Measurements from ENCODE around the gene CKS1B. TPM values are rescaled to one million over a fixed set of nuclear protein-coding genes. Genes with fewer than 3 reads are reported as not detected.

CKS1B gene
- total RNA-seq, 5 donors from 2014 or later (not counting 1 experiment from before 2014, with no cell fraction given), result 7.9 to 11.8 (median 10.3) TPM

DNA sequence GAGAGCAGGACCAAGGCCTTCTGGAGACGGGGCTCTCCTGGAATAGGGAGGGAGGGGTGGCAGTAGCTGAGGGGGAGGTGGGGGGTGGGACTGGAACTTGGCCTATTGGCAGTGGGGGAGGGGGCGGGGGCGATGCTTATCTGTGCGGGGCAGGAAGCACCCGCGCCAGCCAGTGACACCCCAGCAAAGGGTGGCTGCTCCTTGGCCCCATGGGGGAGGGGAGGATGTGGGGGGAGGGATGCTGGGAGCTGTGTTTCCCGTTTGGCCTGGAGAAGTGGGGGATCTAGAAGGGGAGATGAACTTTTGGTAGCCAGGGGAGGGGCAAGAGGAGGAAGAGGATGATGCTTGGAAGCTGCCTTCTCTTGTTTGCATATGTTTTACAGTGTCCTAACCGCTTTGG, 39.2 kb downstream of the CKS1B start:
- Histone ChIP-seq H3K4me1 (ENCODE audit: control insufficient read depth in 1 of 2, extremely low read depth in 1 of 2, insufficient read depth in 2 of 2, low read length in 2 of 2) (peaks cover 47 to 95% of the 10 kb centered on the region in 2 experiments), H3K4me3 (ENCODE audit: control insufficient read depth in 1 of 2, extremely low read depth in 1 of 2, low read length in 1 of 2) (peak overlapping the region in 1 of 2 donors; percentile 69), H3K36me3 (ENCODE audit: control insufficient read depth in 2 of 2, extremely low read depth in 1 of 2, insufficient read depth in 1 of 2, low read length in 1 of 2) (peaks cover 4 to 25% of the 10 kb centered on the region in 2 donors), H3K9me3 (no peaks in the 10 kb centered on the region), H3K27me3 (replicated peaks in 1 of 2; ENCODE audit: control insufficient read depth in 2 of 2, extremely low read depth in 1 of 2, insufficient read depth in 2 of 2, low read length in 1 of 2) (no peaks in the 10 kb centered on the region), H3K27ac (ENCODE audit: low read length) (peak overlapping the region; percentile 80)
- POLR2A ChIA-PET, result interaction anchor here in 1 of 2 donors (0.6 kb wide), 2 partner anchors 53 to 57 kb away, joined by 3 read pairs; no protein-coding TSS in a partner anchor
- H3K27me3 Mint-ChIP-seq, result no peaks in the 10 kb centered on the region
- H3K9me3 Mint-ChIP-seq, result no peaks in the 10 kb centered on the region
- DNase-seq (peak in 17 of 35 experiments; percentile 21 to 57 (median 43)), ATAC-seq (replicated peaks in 1 of 4) (peak; percentile 17 to 25 (median 22))
- CTCF ChIA-PET, result interaction anchor here in 1 of 2 donors (0.7 kb wide), 1 partner anchor 342 kb away, joined by 6 read pairs; no protein-coding TSS in a partner anchor
- H3K27ac Mint-ChIP-seq, result peak overlapping the region; percentile 91 to 95
- peaks cover 3% of the 10 kb centered on the region for H3K36me3 Mint-ChIP-seq
- H3K4me3 Mint-ChIP-seq, result peak overlapping the region; percentile 49 to 89 (median 72)
- 7% methylated on average over 5 of the region's 8 CpGs for WGBS (ENCODE audit: insufficient coverage)
- H3K4me1 Mint-ChIP-seq, result peaks cover 70 to 85% (median 79%) of the 10 kb centered on the region in 3 donors

DNA sequence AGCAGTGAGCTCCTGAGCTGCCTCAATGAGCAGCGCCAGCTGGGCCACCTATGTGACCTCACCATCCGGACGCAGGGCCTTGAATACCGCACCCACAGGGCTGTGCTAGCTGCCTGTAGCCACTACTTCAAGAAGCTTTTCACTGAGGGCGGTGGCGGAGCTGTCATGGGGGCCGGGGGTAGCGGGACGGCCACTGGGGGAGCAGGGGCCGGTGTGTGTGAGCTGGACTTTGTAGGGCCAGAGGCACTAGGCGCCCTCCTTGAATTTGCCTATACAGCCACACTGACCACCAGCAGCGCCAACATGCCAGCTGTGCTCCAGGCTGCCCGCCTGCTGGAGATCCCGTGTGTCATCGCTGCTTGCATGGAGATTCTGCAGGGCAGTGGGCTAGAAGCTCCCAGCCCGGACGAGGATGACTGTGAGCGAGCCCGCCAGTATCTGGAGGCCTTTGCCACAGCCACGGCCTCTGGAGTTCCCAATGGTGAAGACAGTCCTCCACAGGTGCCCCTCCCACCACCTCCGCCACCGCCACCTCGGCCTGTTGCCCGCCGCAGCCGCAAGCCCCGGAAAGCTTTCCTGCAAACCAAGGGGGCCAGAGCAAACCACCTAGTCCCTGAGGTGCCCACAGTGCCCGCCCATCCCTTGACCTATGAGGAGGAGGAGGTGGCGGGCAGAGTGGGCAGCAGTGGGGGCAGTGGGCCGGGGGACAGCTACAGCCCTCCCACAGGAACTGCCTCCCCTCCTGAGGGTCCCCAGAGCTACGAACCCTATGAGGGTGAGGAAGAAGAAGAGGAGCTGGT, 40.4 kb downstream of the CKS1B start:
- H3K4me1 ChIP-seq (ENCODE audit: control insufficient read depth in 1 of 2, extremely low read depth in 1 of 2, insufficient read depth in 2 of 2, low read length in 2 of 2), result peaks cover 51 to 83% of the 10 kb centered on the region in 2 experiments
- CTCF ChIA-PET, result interaction anchor here (0.5 to 3.0 kb wide), 4 partner anchors 15 to 261 kb away, joined by 4 to 15 read pairs (median 6); partner anchors contain the start of gene FLAD1 (in 1 of the 2)
- H3K9me3 Mint-ChIP-seq, result no peaks in the 10 kb centered on the region
- peak overlapping the region in 1 of 3 donors; percentile 89 for H3K4me3 Mint-ChIP-seq
- H3K27ac ChIP-seq (ENCODE audit: low read length), result peak overlapping the region; percentile 67
- no peaks in the 10 kb centered on the region for H3K9me3 ChIP-seq
- peaks cover 3% of the 10 kb centered on the region for H3K36me3 Mint-ChIP-seq
- DNase-seq (no peak), ATAC-seq (replicated peaks in 1 of 4) (no peak)
- peak overlapping the region; percentile 95 to 96 for H3K27ac Mint-ChIP-seq
- peaks cover 72 to 87% (median 79%) of the 10 kb centered on the region in 3 donors for H3K4me1 Mint-ChIP-seq
- no peaks in the 10 kb centered on the region for H3K27me3 ChIP-seq (replicated peaks in 1 of 2; ENCODE audit: control insufficient read depth in 2 of 2, extremely low read depth in 1 of 2, insufficient read depth in 2 of 2, low read length in 1 of 2)
- no peak overlapping the region for H3K4me3 ChIP-seq (ENCODE audit: control insufficient read depth in 1 of 2, extremely low read depth in 1 of 2, low read length in 1 of 2)
- WGBS (ENCODE audit: insufficient coverage), result 96% methylated on average over 18 of the region's 31 CpGs
- H3K36me3 ChIP-seq (ENCODE audit: control insufficient read depth in 2 of 2, extremely low read depth in 1 of 2, insufficient read depth in 1 of 2, low read length in 1 of 2), result peaks cover 4 to 25% of the 10 kb centered on the region in 2 donors
- H3K27me3 Mint-ChIP-seq, result no peaks in the 10 kb centered on the region
- POLR2A ChIA-PET, result interaction anchor here in 1 of 2 donors (1.1 kb wide), 1 partner anchor 59 kb away, joined by 5 read pairs; the partner anchor contains the start of gene PBXIP1

DNA sequence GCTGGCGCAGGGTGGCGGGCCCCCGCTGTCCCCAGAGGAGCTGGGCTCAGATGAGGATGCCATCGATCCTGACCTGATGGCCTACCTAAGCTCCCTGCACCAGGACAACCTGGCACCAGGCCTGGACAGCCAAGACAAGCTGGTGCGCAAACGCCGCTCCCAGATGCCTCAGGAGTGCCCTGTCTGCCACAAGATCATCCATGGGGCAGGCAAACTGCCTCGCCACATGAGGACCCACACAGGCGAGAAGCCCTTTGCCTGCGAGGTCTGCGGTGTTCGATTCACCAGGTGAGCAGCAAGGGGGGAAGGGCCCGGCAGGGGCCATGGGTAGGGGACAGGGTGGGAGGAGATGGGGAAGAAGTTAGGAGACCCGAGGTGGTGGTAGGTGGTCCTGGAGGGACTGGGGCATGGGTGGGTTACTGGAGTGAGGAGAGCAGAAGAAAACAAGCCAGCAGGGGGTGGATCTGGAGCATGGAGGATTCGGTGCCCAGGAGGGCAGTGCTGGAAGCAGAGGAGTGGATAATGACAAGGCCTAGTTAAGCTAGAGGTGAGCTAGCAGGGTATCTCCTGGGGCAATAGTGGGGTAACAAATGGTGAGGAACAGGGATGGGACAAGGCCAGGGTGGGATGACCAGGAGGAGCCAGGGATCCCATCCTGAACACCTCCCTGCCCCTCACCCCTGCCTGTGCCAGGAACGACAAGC, 41.2 kb downstream of the CKS1B start:
- ChIA-PET POLR2A (interaction anchor here (0.6 to 1.1 kb wide), 3 partner anchors 34 to 60 kb away, joined by 3 to 5 read pairs (median 3); partner anchors contain the start of gene PBXIP1 (in 1 of the 2)), CTCF (interaction anchor here (0.6 to 3.5 kb wide), 12 partner anchors 9 to 456 kb away, joined by 3 to 23 read pairs (median 4); partner anchors contain the start of genes CKS1B (in 1 of the 2), FLAD1 (in 1 of the 2) and PBXIP1 (in 1 of the 2))
- H3K27ac Mint-ChIP-seq, result peak overlapping the region; percentile 95 to 96
- 75% methylated on average over 15 of the region's 16 CpGs for WGBS (ENCODE audit: insufficient coverage)
- H3K9me3 Mint-ChIP-seq, result no peaks in the 10 kb centered on the region
- H3K4me3 Mint-ChIP-seq, result peak overlapping the region; percentile 50 to 89 (median 55)
- Histone ChIP-seq H3K27me3 (replicated peaks in 1 of 2; ENCODE audit: control insufficient read depth in 2 of 2, extremely low read depth in 1 of 2, insufficient read depth in 2 of 2, low read length in 1 of 2) (no peaks in the 10 kb centered on the region), H3K9me3 (no peaks in the 10 kb centered on the region), H3K36me3 (ENCODE audit: control insufficient read depth in 2 of 2, extremely low read depth in 1 of 2, insufficient read depth in 1 of 2, low read length in 1 of 2) (peaks cover 4 to 25% of the 10 kb centered on the region in 2 donors), H3K4me1 (ENCODE audit: control insufficient read depth in 1 of 2, extremely low read depth in 1 of 2, insufficient read depth in 2 of 2, low read length in 2 of 2) (peaks cover 51 to 75% of the 10 kb centered on the region in 2 experiments), H3K4me3 (ENCODE audit: control insufficient read depth in 1 of 2, extremely low read depth in 1 of 2, low read length in 1 of 2) (no peak overlapping the region), H3K27ac (ENCODE audit: low read length) (peak overlapping the region; percentile 67)
- ATAC-seq (replicated peaks in 1 of 4) (peak in 1 of 4 experiments; percentile 1), DNase-seq (no peak)
- peaks cover 3% of the 10 kb centered on the region for H3K36me3 Mint-ChIP-seq
- no peaks in the 10 kb centered on the region for H3K27me3 Mint-ChIP-seq
- peaks cover 70 to 82% (median 73%) of the 10 kb centered on the region in 3 donors for H3K4me1 Mint-ChIP-seq

DNA sequence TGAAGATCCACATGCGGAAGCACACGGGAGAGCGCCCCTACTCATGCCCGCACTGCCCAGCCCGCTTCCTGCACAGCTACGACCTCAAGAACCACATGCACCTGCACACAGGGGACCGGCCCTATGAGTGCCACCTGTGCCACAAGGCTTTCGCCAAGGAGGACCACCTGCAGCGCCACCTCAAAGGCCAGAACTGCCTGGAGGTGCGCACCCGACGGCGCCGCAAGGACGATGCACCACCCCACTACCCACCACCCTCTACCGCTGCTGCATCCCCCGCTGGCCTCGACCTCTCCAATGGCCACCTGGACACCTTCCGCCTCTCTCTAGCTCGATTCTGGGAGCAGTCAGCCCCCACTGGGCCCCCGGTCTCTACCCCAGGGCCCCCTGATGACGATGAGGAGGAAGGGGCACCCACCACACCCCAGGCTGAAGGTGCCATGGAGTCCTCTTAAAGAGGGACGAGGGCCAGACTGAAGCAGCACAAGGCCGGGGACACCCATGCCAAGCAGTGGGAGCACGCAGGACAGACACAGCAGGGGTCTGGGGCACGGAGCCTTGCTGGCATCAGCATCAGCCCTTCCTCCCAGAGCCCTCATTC, 41.9 kb downstream of the CKS1B start:
- H3K4me3 ChIP-seq (ENCODE audit: control insufficient read depth in 1 of 2, extremely low read depth in 1 of 2, low read length in 1 of 2), result peak overlapping the region in 1 of 2 donors; percentile 38
- Mint-ChIP-seq H3K4me1 (peaks cover 68 to 76% (median 68%) of the 10 kb centered on the region in 3 donors), H3K27me3 (no peaks in the 10 kb centered on the region), H3K9me3 (no peaks in the 10 kb centered on the region), H3K36me3 (peaks cover 3% of the 10 kb centered on the region), H3K27ac (peak overlapping the region; percentile 95 to 96), H3K4me3 (peak overlapping the region; percentile 50 to 89 (median 55))
- ATAC-seq (replicated peaks in 1 of 4) (peak in 3 of 4 experiments; percentile 6 to 20 (median 19)), DNase-seq (peak in 3 of 35 experiments; percentile 18 to 55 (median 29))
- ChIA-PET POLR2A (interaction anchor here (0.6 to 1.1 kb wide), 3 partner anchors 35 to 61 kb away, joined by 3 to 5 read pairs (median 3); partner anchors contain the start of gene PBXIP1 (in 1 of the 2)), CTCF (interaction anchor here (0.6 to 3.5 kb wide), 15 partner anchors 8 to 457 kb away, joined by 3 to 23 read pairs (median 4); partner anchors contain the start of genes CKS1B (in 1 of the 2), FLAD1 (in 1 of the 2), PBXIP1 (in 1 of the 2) and PYGO2 (in 1 of the 2))
- peaks cover 47 to 69% of the 10 kb centered on the region in 2 experiments for H3K4me1 ChIP-seq (ENCODE audit: control insufficient read depth in 1 of 2, extremely low read depth in 1 of 2, insufficient read depth in 2 of 2, low read length in 2 of 2)
- WGBS (ENCODE audit: insufficient coverage), result 8% methylated on average over 15 of the region's 26 CpGs
- H3K27me3 ChIP-seq (replicated peaks in 1 of 2; ENCODE audit: control insufficient read depth in 2 of 2, extremely low read depth in 1 of 2, insufficient read depth in 2 of 2, low read length in 1 of 2), result no peaks in the 10 kb centered on the region
- peak overlapping the region; percentile 67 for H3K27ac ChIP-seq (ENCODE audit: low read length)
- H3K9me3 ChIP-seq, result no peaks in the 10 kb centered on the region
- H3K36me3 ChIP-seq (ENCODE audit: control insufficient read depth in 2 of 2, extremely low read depth in 1 of 2, insufficient read depth in 1 of 2, low read length in 1 of 2), result peaks cover 4 to 25% of the 10 kb centered on the region in 2 donors

DNA sequence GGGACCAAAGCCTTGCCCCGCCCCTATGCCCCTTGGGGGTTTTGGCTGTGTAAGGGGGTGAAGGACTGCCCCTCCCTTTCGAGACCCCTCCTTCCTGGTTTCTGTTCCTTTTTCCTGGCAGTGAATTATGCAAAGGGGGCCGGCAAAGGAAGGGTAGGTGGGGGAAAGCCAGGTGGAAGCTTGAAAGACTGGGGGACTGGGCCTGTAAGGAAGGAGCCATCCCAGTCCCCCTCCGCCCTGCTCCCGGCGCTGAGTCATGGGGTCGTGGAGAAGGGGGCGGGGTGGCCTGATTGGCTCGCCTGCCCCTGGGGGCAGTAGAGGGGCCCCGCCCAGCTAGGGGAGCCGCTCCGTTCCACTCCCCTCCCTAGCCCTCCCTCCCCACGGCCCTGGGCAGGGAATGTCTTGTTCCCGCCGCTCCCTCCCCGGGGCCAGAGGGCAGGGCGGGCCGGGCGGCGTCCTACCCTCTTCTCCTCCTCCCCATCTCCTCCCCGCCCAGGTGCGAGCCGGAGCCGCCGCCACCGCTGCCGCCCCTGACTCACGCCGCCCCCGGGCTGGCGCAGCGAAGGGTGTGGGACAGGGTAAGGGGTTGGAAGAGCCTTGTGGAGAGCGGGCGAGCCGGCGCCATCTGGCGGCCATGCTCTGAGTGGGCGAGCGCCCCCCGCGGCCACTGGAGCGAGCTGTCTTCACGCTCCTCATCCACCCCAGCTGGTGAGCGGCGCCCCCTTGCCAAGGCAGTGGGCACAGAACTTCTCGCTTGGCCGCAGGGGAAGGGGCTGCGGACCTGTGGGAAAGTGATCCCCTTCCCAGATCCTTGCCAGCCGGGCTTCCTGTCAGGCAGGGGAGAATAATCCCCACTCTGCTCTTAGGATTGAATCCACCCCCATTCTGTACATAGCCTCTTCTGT, 42.8 kb downstream of the CKS1B start:
- Mint-ChIP-seq H3K36me3 (peaks cover 3% of the 10 kb centered on the region), H3K27ac (peak overlapping the region; percentile 95 to 96), H3K27me3 (no peaks in the 10 kb centered on the region), H3K4me1 (peaks cover 63 to 72% (median 69%) of the 10 kb centered on the region in 3 donors), H3K9me3 (no peaks in the 10 kb centered on the region), H3K4me3 (peak overlapping the region; percentile 55 to 89 (median 55))
- ATAC-seq (replicated peaks in 1 of 4) (peak; percentile 84 to 93 (median 89)), DNase-seq (peak; percentile 72 to 95 (median 84))
- WGBS (ENCODE audit: insufficient coverage), result 0% methylated on average over 13 of the region's 49 CpGs
- Histone ChIP-seq H3K9me3 (no peaks in the 10 kb centered on the region), H3K27ac (ENCODE audit: low read length) (peak overlapping the region; percentile 67), H3K4me1 (ENCODE audit: control insufficient read depth in 1 of 2, extremely low read depth in 1 of 2, insufficient read depth in 2 of 2, low read length in 2 of 2) (peaks cover 42 to 59% of the 10 kb centered on the region in 2 experiments), H3K4me3 (ENCODE audit: control insufficient read depth in 1 of 2, extremely low read depth in 1 of 2, low read length in 1 of 2) (peak overlapping the region; percentile 33 to 38), H3K27me3 (replicated peaks in 1 of 2; ENCODE audit: control insufficient read depth in 2 of 2, extremely low read depth in 1 of 2, insufficient read depth in 2 of 2, low read length in 1 of 2) (no peaks in the 10 kb centered on the region), H3K36me3 (ENCODE audit: control insufficient read depth in 2 of 2, extremely low read depth in 1 of 2, insufficient read depth in 1 of 2, low read length in 1 of 2) (peaks cover 4 to 25% of the 10 kb centered on the region in 2 donors)
- ChIA-PET CTCF (interaction anchor here (0.6 to 3.5 kb wide), 26 partner anchors 9 to 459 kb away, joined by 3 to 23 read pairs (median 4); partner anchors contain the start of genes PMVK (in 2 of the 2), PYGO2 (in 2 of the 2), CKS1B (in 1 of the 2) and FLAD1 (in 1 of the 2)), POLR2A (interaction anchor here in 1 of 2 donors (0.6 kb wide), 2 partner anchors 61 to 117 kb away, joined by 3 to 7 read pairs; partner anchors contain the start of gene PBXIP1)
